Mesendoderm (in vitro differentiated cells): Measurements from ENCODE around the gene NDUFB10.

ENCODE experiments used
- DNase-seq: peaks from one replicate; pipeline ENCODE4 v3.0.0; 2013
- H2AK5ac ChIP-seq: 2 replicates; pipeline ENCODE4 v1.6.1; 2013; ENCODE audit warnings: low read length, inconsistent platforms
- H2BK120ac ChIP-seq: 2 replicates; pipeline ENCODE4 v1.6.1; 2013; ENCODE audit warnings: low read depth, mild to moderate bottlenecking, low read length, moderate library complexity, mixed read lengths
- H2BK15ac ChIP-seq: replicated peaks from 2 replicates; pipeline ENCODE4 v1.6.1; 2013; ENCODE audit warnings: low read depth, mild to moderate bottlenecking, moderate library complexity
- H2BK5ac ChIP-seq: 2 replicates; pipeline ENCODE4 v1.6.1; 2013; ENCODE audit warnings: low read length, inconsistent platforms
- H3K18ac ChIP-seq: 2 replicates; pipeline ENCODE4 v1.6.1; 2013; ENCODE audit warnings: mild to moderate bottlenecking, low read length, mixed read lengths
- H3K23ac ChIP-seq: one replicate; pipeline ENCODE4 v1.6.1; 2013; ENCODE audit warnings: low read length
- H3K27ac ChIP-seq: 2 replicates; pipeline ENCODE4 v1.5.1; 2013; ENCODE audit warnings: low read depth, mild to moderate bottlenecking, inconsistent platforms, low read length, moderate library complexity
- H3K27me3 ChIP-seq: 2 replicates; pipeline ENCODE4 v1.6.1; 2013; ENCODE audit warnings: low read length, control low read depth, mild to moderate bottlenecking, inconsistent platforms; ENCODE audit not compliant: insufficient read depth, poor library complexity
- H3K36me3 ChIP-seq: 2 replicates; pipeline ENCODE4 v1.6.1; 2013; ENCODE audit warnings: low read length, inconsistent platforms; ENCODE audit not compliant: control insufficient read depth, insufficient read depth
- H3K4ac ChIP-seq: one replicate; pipeline ENCODE4 v1.6.1; 2013; ENCODE audit warnings: low read depth, mild to moderate bottlenecking, low read length, moderate library complexity
- H3K4me1 ChIP-seq: 2 replicates; pipeline ENCODE4 v1.6.1; 2013; ENCODE audit warnings: low read depth, low read length, inconsistent platforms; ENCODE audit not compliant: control insufficient read depth
- H3K4me2 ChIP-seq: 2 replicates; pipeline ENCODE4 v1.6.1; 2013; ENCODE audit warnings: low read length
- H3K4me3 ChIP-seq: 2 replicates; pipeline ENCODE4 v1.5.1; 2013; ENCODE audit warnings: mild to moderate bottlenecking, low read length
- H3K56ac ChIP-seq: one replicate; pipeline ENCODE4 v1.6.1; 2013; ENCODE audit warnings: low read length
- H3K79me1 ChIP-seq: 2 replicates; pipeline ENCODE4 v1.6.1; 2013; ENCODE audit warnings: low read length, inconsistent platforms
- H3K79me2 ChIP-seq: 2 replicates; pipeline ENCODE4 v1.6.1; 2013; ENCODE audit warnings: mild to moderate bottlenecking, low read length; ENCODE audit not compliant: control insufficient read depth, insufficient read depth
- H3K9ac ChIP-seq: 2 replicates; pipeline ENCODE4 v1.6.1; 2013; ENCODE audit warnings: low read length, inconsistent platforms
- H4K5ac ChIP-seq: one replicate; pipeline ENCODE4 v1.6.1; 2013; ENCODE audit warnings: low read length
- H4K8ac ChIP-seq: one replicate; pipeline ENCODE4 v1.6.1; 2013; ENCODE audit warnings: low read depth, mild to moderate bottlenecking, control low read depth, low read length, moderate library complexity
- WGBS: extraction: QIAGEN DNeasy Blood & Tissue Kit; methylation state at CpG from one replicate; pipeline ENCODE4 v1.1.7; 2013; ENCODE audit warnings: low lambda C conversion rate, missing lambda C conversion rate; ENCODE audit not compliant: insufficient coverage; ENCODE audit errors: extremely low coverage; 5-methylcytosine and 5-hydroxymethylcytosine counted together

NDUFB10 gene

GRCh38 chr16:2007081-2007836 lies 47.9 kb downstream of the NDUFB10 start:
- Histone ChIP-seq H4K5ac (no peak overlapping the region), H3K18ac (no peak overlapping the region), H2BK120ac (no peak overlapping the region), H3K4me2 (no peak overlapping the region), H3K79me2 (peaks cover 43% of the 10 kb centered on the region), H3K79me1 (peaks cover 34% of the 10 kb centered on the region), H2BK5ac (no peak overlapping the region), H3K27ac (no peak overlapping the region), H2AK5ac (no peak overlapping the region), H3K56ac (no peak overlapping the region), H3K4me1 (peaks cover 12% of the 10 kb centered on the region), H3K36me3 (peaks cover 4% of the 10 kb centered on the region), H2BK15ac (no peak overlapping the region), H4K8ac (no peak overlapping the region), H3K9ac (peak overlapping the region; percentile 16), H3K27me3 (no peaks in the 10 kb centered on the region), H3K23ac (no peak overlapping the region), H3K4me3 (no peak overlapping the region), H3K4ac (no peak overlapping the region)
- no peak for DNase-seq
- WGBS = no CpG with 5 or more reads among the region's 16 CpGs

GRCh38 chr16:2008009-2008526 lies 48.7 kb downstream of the NDUFB10 start:
- Histone ChIP-seq H4K5ac (no peak overlapping the region), H2BK5ac (no peak overlapping the region), H3K23ac (no peak overlapping the region), H3K4me3 (no peak overlapping the region), H2AK5ac (no peak overlapping the region), H3K79me1 (peaks cover 34% of the 10 kb centered on the region), H4K8ac (no peak overlapping the region), H3K4me2 (peak overlapping the region; percentile 45), H2BK120ac (no peak overlapping the region), H3K27ac (no peak overlapping the region), H3K4me1 (peaks cover 12% of the 10 kb centered on the region), H3K9ac (peak overlapping the region; percentile 83), H3K27me3 (no peaks in the 10 kb centered on the region), H3K4ac (no peak overlapping the region), H3K18ac (no peak overlapping the region), H3K79me2 (peaks cover 43% of the 10 kb centered on the region), H3K56ac (peak overlapping the region; percentile 96), H2BK15ac (no peak overlapping the region), H3K36me3 (no peaks in the 10 kb centered on the region)
- no peak for DNase-seq
- no CpG with 5 or more reads among the region's 15 CpGs for WGBS

GRCh38 chr16:2008631-2009163 lies 49.4 kb downstream of the NDUFB10 start:
- Histone ChIP-seq H3K4me2 (peak overlapping the region; percentile 45), H2BK5ac (no peak overlapping the region), H3K79me2 (peaks cover 39% of the 10 kb centered on the region), H4K5ac (no peak overlapping the region), H3K27ac (no peak overlapping the region), H3K56ac (peak overlapping the region; percentile 96), H2AK5ac (no peak overlapping the region), H3K9ac (peak overlapping the region; percentile 83), H3K27me3 (no peaks in the 10 kb centered on the region), H3K18ac (no peak overlapping the region), H3K79me1 (peaks cover 30% of the 10 kb centered on the region), H3K4me3 (peak overlapping the region; percentile 90), H4K8ac (no peak overlapping the region), H2BK120ac (no peak overlapping the region), H2BK15ac (no peak overlapping the region), H3K4me1 (peaks cover 12% of the 10 kb centered on the region), H3K4ac (peak overlapping the region; percentile 72), H3K36me3 (no peaks in the 10 kb centered on the region), H3K23ac (no peak overlapping the region)
- no CpG with 5 or more reads among the region's 23 CpGs for WGBS
- DNase-seq = peak; percentile 40

GRCh38 chr16:2009164-2009711 lies 49.9 kb downstream of the NDUFB10 start:
- peaks cover 30% of the 10 kb centered on the region for H3K79me1 ChIP-seq
- H3K9ac ChIP-seq = peak overlapping the region; percentile 83
- no peak for DNase-seq
- no peak overlapping the region for H2AK5ac ChIP-seq
- peaks cover 10% of the 10 kb centered on the region for H3K4me1 ChIP-seq
- peak overlapping the region; percentile 64 for H3K18ac ChIP-seq
- H2BK15ac ChIP-seq = no peak overlapping the region
- no peak overlapping the region for H2BK120ac ChIP-seq
- H3K79me2 ChIP-seq = peaks cover 39% of the 10 kb centered on the region
- H3K56ac ChIP-seq = peak overlapping the region; percentile 96
- peak overlapping the region; percentile 45 for H3K4me2 ChIP-seq
- H3K27me3 ChIP-seq = no peaks in the 10 kb centered on the region
- no peak overlapping the region for H4K8ac ChIP-seq
- no peak overlapping the region for H4K5ac ChIP-seq
- H3K36me3 ChIP-seq = no peaks in the 10 kb centered on the region
- peak overlapping the region; percentile 72 for H3K4ac ChIP-seq
- peak overlapping the region; percentile 90 for H3K4me3 ChIP-seq
- peak overlapping the region; percentile 20 for H3K27ac ChIP-seq
- no CpG with 5 or more reads among the region's 55 CpGs for WGBS
- H3K23ac ChIP-seq = no peak overlapping the region
- H2BK5ac ChIP-seq = no peak overlapping the region

GRCh38 chr16:2009791-2010510 lies 50.6 kb downstream of the NDUFB10 start, which contains the start of gene ZNF598:
Gene ZNF598 (minus strand): TSS chr16:2009821.
- H3K9ac ChIP-seq = peak within 1 kb of the TSS; percentile 100
- H3K36me3 ChIP-seq = no peaks in the 10 kb centered on the region
- H3K4me3 ChIP-seq = peak within 1 kb of the TSS; percentile 97
- H2BK120ac ChIP-seq = no peak within 1 kb of the TSS
- peak within 1 kb of the TSS; percentile 93 for H2BK5ac ChIP-seq
- peaks cover 28% of the 10 kb centered on the region for H3K79me1 ChIP-seq
- peak within 1 kb of the TSS; percentile 19 for H2AK5ac ChIP-seq
- DNase-seq = peak; percentile 93
- peaks cover 9% of the 10 kb centered on the region for H3K4me1 ChIP-seq
- peak within 1 kb of the TSS; percentile 83 for H3K4ac ChIP-seq
- peak within 1 kb of the TSS; percentile 45 for H3K23ac ChIP-seq
- no peaks in the 10 kb centered on the region for H3K27me3 ChIP-seq
- no peak within 1 kb of the TSS for H2BK15ac ChIP-seq
- WGBS = no CpG with 5 or more reads among the region's 52 CpGs
- no peak within 1 kb of the TSS for H4K8ac ChIP-seq
- peak within 1 kb of the TSS; percentile 99 for H3K56ac ChIP-seq
- H3K4me2 ChIP-seq = peak within 1 kb of the TSS; percentile 87
- H3K27ac ChIP-seq = peak within 1 kb of the TSS; percentile 20
- H3K18ac ChIP-seq = peak within 1 kb of the TSS; percentile 64
- H4K5ac ChIP-seq = peak within 1 kb of the TSS; percentile 91
- H3K79me2 ChIP-seq = peaks cover 39% of the 10 kb centered on the region
